Peyer's patch (tissue), 4 donors: Measurements from ENCODE around the gene INTS1. TPM values are rescaled to one million over a fixed set of nuclear protein-coding genes. Genes with fewer than 3 reads are reported as not detected.
A peak's percentile ranks its signal among the peaks of the same experiment; 100 is the strongest.

ENCODE experiments used
- DNase-seq, 3 donors: peaks; one replicate each; pipeline ENCODE4 v3.0.0-alpha.2; 2017 to 2019
- H3K27ac ChIP-seq, 4 donors: fragments of 200-600 bp; sonication (generic); one replicate each; pipeline ENCODE4 v1.5.1; 2016 to 2019
- H3K27me3 ChIP-seq, 2 donors: fragments of 200-600 bp; sonication (generic); one replicate each; pipeline ENCODE4 v1.5.1; 2019
- H3K36me3 ChIP-seq, 3 donors: fragments of 200-600 bp; sonication (generic); one replicate each; pipeline ENCODE4 v1.5.1; 2016 to 2019
- H3K4me1 ChIP-seq, 4 donors: fragments of 200-600 bp; sonication (generic); one replicate each; pipeline ENCODE4 v1.5.1; 2016 to 2019
- H3K4me3 ChIP-seq, 4 donors: fragments of 200-600 bp; sonication (generic); 1 replicate in 3 of 4; 2 replicates in 1 of 4; pipeline ENCODE4 v1.5.1; 2016 to 2019; ENCODE audit warnings: mild to moderate bottlenecking in 1 of 4
- H3K9me3 ChIP-seq, 4 donors: fragments of 200-600 bp; sonication (generic); one replicate each; pipeline ENCODE4 v1.5.1; 2016 to 2019; ENCODE audit warnings: mild to moderate bottlenecking in 1 of 4
- CTCF ChIP-seq, 6 experiments: fragments of 450-650 bp in 4 of 6; fragments of 200-600 bp in 2 of 6; sonication (generic) in 1 of 6; IDR thresholded peaks; one replicate each; pipeline ENCODE4 v1.5.1; 2017 to 2019; ENCODE audit warnings: antibody characterized with exemption in 6 of 6, mild to moderate bottlenecking in 3 of 6, moderate library complexity in 1 of 6
- POLR2A ChIP-seq, 2 donors: fragments of 450-650 bp; IDR thresholded peaks; one replicate each; pipeline ENCODE4 v1.5.1; 2017; ENCODE audit warnings: antibody characterized with exemption in 2 of 2, mild to moderate bottlenecking in 2 of 2, moderate library complexity in 2 of 2
- total RNA-seq, 4 donors: library from RNA; depleted of rRNA; stranded (reverse); fragments of >200 nt; gene quantifications; one replicate each; pipeline ENCODE4 v1.1.0, GENCODE V29; 2016

INTS1 gene
- total RNA-seq, 4 donors from 2014 or later = 84.4 to 192 (median 108) TPM

GRCh38 chr7:1455241-1455939 lies 48.8 kb downstream of the INTS1 start:
- peak in 2 of 3 donors; percentile 74 to 88 for DNase-seq
- H3K4me1 ChIP-seq = peaks cover 0 to 65% (median 18%) of the 10 kb centered on the region in 4 donors
- H3K9me3 ChIP-seq = no peaks in the 10 kb centered on the region
- no peak for TF ChIP-seq POLR2A (IDR thresholded peaks at IDR 0.05)
- no peak for TF ChIP-seq CTCF (IDR thresholded peaks at IDR 0.05)
- H3K27me3 ChIP-seq = no peaks in the 10 kb centered on the region
- peak overlapping the region; percentile 44 to 77 (median 68) for H3K27ac ChIP-seq
- peaks cover 0 to 7% (median 0%) of the 10 kb centered on the region in 3 donors for H3K36me3 ChIP-seq
- H3K4me3 ChIP-seq = peak overlapping the region in 2 of 4 donors; percentile 27 to 32

DNA sequence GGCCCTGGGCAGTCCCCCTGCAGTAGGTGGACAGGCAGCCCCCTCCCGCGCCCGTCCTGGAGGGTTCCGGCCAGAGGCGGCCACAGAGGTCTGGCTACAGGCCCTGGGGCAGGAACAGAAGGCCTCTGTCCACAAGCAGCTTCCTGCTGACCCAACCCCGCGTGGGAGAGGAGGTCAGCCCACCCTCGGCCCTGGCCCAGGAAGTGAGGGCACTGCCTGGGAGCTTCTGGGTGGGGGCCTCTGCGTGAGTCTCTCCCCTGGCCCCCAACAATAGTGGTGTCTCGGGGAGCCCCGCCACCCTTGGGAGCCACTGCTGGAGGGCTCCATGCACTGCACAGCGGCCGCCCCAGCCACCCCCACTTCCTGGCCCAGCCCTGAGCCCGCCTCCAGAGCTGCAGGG lies 49.6 kb downstream of the INTS1 start:
- H3K9me3 ChIP-seq = no peaks in the 10 kb centered on the region
- DNase-seq = no peak
- H3K4me1 ChIP-seq = peaks cover 0 to 68% (median 12%) of the 10 kb centered on the region in 4 donors
- H3K27ac ChIP-seq = peak overlapping the region; percentile 44 to 77 (median 68)
- TF ChIP-seq CTCF (IDR thresholded peaks at IDR 0.05) = no peak
- TF ChIP-seq POLR2A (IDR thresholded peaks at IDR 0.05) = no peak
- H3K27me3 ChIP-seq = no peaks in the 10 kb centered on the region
- H3K36me3 ChIP-seq = peaks cover 0 to 7% (median 0%) of the 10 kb centered on the region in 3 donors
- peak overlapping the region in 2 of 4 donors; percentile 23 to 32 for H3K4me3 ChIP-seq

DNA sequence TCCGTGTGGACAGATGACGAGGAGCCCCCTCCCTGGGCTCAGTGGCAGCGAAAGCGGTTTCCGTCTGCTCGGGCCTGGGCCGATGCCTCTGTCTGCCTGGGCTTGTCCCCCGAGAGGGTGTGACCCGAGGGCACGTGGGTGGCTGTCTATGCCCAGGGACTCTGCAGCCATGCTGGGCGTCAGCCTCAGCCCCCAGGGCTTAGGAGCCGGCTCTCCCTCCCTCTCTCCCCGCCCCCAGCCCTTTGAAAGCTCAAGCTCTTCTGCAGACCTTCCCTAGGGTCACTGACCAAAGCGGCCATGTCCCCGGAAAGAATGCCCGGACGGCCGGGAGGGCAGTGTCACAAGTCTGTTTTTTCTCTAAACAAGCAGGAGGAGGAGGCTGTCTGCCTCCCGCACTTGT lies 52.0 kb downstream of the INTS1 start:
- Histone ChIP-seq H3K4me3 (no peak overlapping the region), H3K4me1 (peaks cover 0 to 67% (median 0%) of the 10 kb centered on the region in 4 donors), H3K36me3 (peaks cover 0 to 16% (median 0%) of the 10 kb centered on the region in 3 donors), H3K27ac (peak overlapping the region in 2 of 4 donors; percentile 12 to 19), H3K27me3 (no peaks in the 10 kb centered on the region), H3K9me3 (no peaks in the 10 kb centered on the region)
- no peak for TF ChIP-seq POLR2A (IDR thresholded peaks at IDR 0.05)
- DNase-seq = no peak

GRCh38 chr7:1450987-1451386 lies 53.2 kb downstream of the INTS1 start:
- H3K27ac ChIP-seq = peak overlapping the region in 3 of 4 donors; percentile 32 to 45 (median 34)
- peaks cover 0 to 16% (median 0%) of the 10 kb centered on the region in 3 donors for H3K36me3 ChIP-seq
- peaks cover 0 to 61% (median 0%) of the 10 kb centered on the region in 4 donors for H3K4me1 ChIP-seq
- DNase-seq = no peak
- H3K4me3 ChIP-seq = no peak overlapping the region
- no peaks in the 10 kb centered on the region for H3K27me3 ChIP-seq
- TF ChIP-seq CTCF (IDR thresholded peaks at IDR 0.05) (no peak), POLR2A (IDR thresholded peaks at IDR 0.05) (no peak)
- no peaks in the 10 kb centered on the region for H3K9me3 ChIP-seq

DNA sequence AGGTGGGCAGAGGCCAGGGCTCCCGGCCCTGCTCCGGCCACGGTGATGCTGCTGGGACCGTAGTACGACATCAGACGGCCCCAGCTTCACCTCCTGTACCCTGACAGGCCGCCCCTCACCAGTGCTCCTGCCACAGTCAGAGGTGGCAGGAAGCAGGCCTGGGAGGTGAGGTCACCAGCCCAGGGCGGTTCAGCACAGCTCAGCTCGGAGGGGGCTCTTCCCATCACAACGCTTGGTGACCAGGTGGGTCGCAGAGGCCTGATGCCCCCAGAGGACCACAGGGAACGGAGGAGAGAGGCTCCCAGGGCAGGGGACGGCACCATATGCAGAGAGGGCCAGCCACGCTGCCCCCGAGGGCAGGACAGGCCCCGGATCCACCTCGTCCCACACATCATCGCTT lies 53.8 kb downstream of the INTS1 start:
- H3K4me1 ChIP-seq = peaks cover 0 to 56% (median 0%) of the 10 kb centered on the region in 4 donors
- H3K4me3 ChIP-seq = no peak overlapping the region
- peaks cover 0 to 18% (median 0%) of the 10 kb centered on the region in 3 donors for H3K36me3 ChIP-seq
- no peaks in the 10 kb centered on the region for H3K9me3 ChIP-seq
- DNase-seq = no peak
- TF ChIP-seq CTCF (IDR thresholded peaks at IDR 0.05) (no peak), POLR2A (IDR thresholded peaks at IDR 0.05) (no peak)
- peak overlapping the region in 3 of 4 donors; percentile 32 to 45 (median 34) for H3K27ac ChIP-seq
- no peaks in the 10 kb centered on the region for H3K27me3 ChIP-seq

- TF ChIP-seq CTCF (IDR thresholded peaks at IDR 0.05) (no peak), POLR2A (IDR thresholded peaks at IDR 0.05) (no peak)
- Histone ChIP-seq H3K4me3 (no peak overlapping the region), H3K9me3 (no peaks in the 10 kb centered on the region), H3K4me1 (peaks cover 0 to 51% (median 0%) of the 10 kb centered on the region in 4 donors), H3K36me3 (peaks cover 0 to 23% (median 0%) of the 10 kb centered on the region in 3 donors), H3K27ac (peak overlapping the region in 3 of 4 donors; percentile 32 to 45 (median 34)), H3K27me3 (no peaks in the 10 kb centered on the region)
- DNase-seq = no peak
These were observed 54.2 kb downstream of the INTS1 start for GRCh38 chr7:1449951-1450350.
